Measurements from ENCODE around the gene PDPK1.
"Not testable (repeated sequence)": the region's sequence is repeated elsewhere in the genome, so short reads cannot be mapped to it uniquely, and the experiment has no call there.

Gene PDPK1

DNA sequence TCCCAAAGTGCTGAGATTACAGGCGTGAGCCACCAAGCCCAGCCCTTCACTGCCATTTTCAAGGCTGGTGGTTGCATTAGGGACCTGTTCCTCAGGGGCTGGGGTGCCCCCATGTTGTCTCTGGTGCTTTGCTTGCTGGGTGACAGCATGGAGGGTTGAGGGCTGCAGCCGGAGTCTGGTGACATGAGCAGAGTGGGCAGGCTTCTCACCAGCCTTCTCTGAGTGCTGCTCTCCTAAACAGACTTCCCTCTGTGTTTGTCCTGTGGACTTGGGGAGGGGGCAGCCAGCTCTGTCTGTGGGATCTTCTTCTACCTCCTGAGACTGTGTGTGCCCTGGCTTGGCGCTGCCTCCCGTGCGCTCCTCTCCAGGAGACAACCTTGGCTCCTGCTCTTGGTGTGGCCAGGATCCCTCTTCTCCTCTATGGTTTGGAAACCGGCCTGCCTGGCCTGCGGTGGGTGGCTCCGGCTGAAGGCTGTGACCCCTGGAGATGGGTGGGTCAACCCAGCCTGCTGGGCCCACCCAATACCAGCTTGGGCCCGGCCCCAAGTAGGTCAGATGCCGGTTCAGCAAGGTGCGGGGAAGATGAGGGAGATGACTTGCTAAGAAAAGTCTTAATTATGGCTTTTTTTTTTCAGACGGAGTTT lies 72.1 kb downstream of the PDPK1 start:
- no peak overlapping the region for H2AFZ ChIP-seq (ENCODE audit: low read depth)
- TF ChIP-seq, protein P1, sequence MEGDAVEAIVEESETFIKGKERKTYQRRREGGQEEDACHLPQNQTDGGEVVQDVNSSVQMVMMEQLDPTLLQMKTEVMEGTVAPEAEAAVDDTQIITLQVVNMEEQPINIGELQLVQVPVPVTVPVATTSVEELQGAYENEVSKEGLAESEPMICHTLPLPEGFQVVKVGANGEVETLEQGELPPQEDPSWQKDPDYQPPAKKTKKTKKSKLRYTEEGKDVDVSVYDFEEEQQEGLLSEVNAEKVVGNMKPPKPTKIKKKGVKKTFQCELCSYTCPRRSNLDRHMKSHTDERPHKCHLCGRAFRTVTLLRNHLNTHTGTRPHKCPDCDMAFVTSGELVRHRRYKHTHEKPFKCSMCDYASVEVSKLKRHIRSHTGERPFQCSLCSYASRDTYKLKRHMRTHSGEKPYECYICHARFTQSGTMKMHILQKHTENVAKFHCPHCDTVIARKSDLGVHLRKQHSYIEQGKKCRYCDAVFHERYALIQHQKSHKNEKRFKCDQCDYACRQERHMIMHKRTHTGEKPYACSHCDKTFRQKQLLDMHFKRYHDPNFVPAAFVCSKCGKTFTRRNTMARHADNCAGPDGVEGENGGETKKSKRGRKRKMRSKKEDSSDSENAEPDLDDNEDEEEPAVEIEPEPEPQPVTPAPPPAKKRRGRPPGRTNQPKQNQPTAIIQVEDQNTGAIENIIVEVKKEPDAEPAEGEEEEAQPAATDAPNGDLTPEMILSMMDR (conservative IDR thresholded peaks at IDR 0.05; ENCODE audit: low read depth, low read length) = no peak
- H3K9ac ChIP-seq = no peak overlapping the region
- H3K4me1 ChIP-seq (ENCODE audit: low read depth, poor library complexity, severe bottlenecking) = peaks cover 3% of the 10 kb centered on the region
- H3K27me3 ChIP-seq (ENCODE audit: insufficient read depth, low read depth) = no peaks in the 10 kb centered on the region
- no peak overlapping the region for H3K4me3 ChIP-seq (IDR thresholded peaks at IDR 0.05; ENCODE audit: insufficient read depth, low read depth, low read length)
- peaks cover 16% of the 10 kb centered on the region for H3K79me2 ChIP-seq (ENCODE audit: insufficient read depth, low read depth)
- no peaks in the 10 kb centered on the region; the same call in 1 of the 2 replicates for H3K36me3 ChIP-seq (ENCODE audit: insufficient read depth)
- no peaks in the 10 kb centered on the region for H4K20me1 ChIP-seq (ENCODE audit: insufficient read depth)
- H3K27ac ChIP-seq = no peak overlapping the region
- H3K4me2 ChIP-seq = no peak overlapping the region

DNA sequence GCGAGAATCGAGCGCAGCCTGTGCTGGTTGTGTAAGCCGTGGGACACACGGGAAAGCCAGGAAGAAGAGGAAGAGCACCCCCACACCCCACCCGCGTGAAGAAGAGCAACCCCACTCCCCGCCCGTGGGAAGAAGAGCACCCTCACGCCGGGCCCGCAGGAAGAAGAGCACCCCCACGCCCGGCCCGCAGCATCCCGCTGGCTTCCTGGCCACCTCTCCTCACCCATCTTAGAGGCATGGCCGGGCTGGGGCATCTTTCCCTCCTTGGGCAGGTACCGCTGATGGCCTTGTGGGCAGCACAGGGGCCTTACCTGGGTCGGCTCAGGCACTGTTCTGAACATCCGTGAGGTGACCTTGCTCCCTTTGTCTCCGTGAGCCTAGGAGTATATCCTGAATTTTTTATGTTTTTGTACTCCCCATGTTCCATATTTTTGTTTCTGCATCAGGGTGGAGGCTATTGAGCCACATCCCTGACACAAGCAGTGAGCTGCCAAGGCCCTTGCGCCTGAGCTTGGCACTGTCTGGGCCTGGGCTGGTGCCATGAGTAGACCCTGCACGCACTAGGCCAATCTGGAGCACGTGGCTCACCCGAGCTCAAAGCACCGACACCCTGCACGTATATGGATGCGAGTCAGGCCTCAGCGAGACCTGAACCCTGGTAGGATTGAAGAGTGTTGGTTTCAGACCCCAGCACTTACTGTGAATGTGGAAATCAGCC lies 73.1 kb downstream of the PDPK1 start:
- Histone ChIP-seq H3K4me2 (no peak overlapping the region), H3K27ac (no peak overlapping the region), H3K4me3 (IDR thresholded peaks at IDR 0.05; ENCODE audit: insufficient read depth, low read depth, low read length) (no peak overlapping the region), H3K4me1 (ENCODE audit: low read depth, poor library complexity, severe bottlenecking) (no peaks in the 10 kb centered on the region), H3K9ac (no peak overlapping the region), H3K36me3 (ENCODE audit: insufficient read depth) (no peaks in the 10 kb centered on the region; the same call in 1 of the 2 replicates), H4K20me1 (ENCODE audit: insufficient read depth) (no peaks in the 10 kb centered on the region), H3K27me3 (ENCODE audit: insufficient read depth, low read depth) (no peaks in the 10 kb centered on the region), H3K79me2 (ENCODE audit: insufficient read depth, low read depth) (peaks cover 9% of the 10 kb centered on the region; the same call in 1 of the 2 replicates), H2AFZ (ENCODE audit: low read depth) (no peak overlapping the region)
- TF ChIP-seq, protein P1 (conservative IDR thresholded peaks at IDR 0.05; ENCODE audit: low read depth, low read length) = no peak

DNA sequence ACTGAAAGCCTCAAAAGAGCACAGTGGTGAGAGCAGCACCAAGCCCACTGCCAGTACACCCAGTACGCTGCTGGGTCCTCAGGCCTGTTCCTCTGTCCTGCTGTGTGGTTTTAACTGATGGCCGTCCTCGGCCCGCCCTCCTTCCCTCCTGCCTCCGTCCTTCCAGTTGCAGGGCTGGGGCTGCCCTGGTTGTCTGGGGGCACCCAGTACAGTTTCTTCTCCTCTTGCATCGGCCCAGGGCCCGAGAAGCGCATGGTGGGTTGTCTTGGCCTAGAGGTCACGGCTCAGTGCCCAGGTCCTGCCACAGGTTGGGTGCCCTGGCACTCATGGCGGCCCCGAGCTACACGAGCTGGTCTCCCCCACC lies 73.7 kb downstream of the PDPK1 start:
- Histone ChIP-seq H3K79me2 (ENCODE audit: insufficient read depth, low read depth) (peaks cover 9% of the 10 kb centered on the region; the same call in 1 of the 2 replicates), H4K20me1 (ENCODE audit: insufficient read depth) (no peaks in the 10 kb centered on the region), H3K27ac (no peak overlapping the region), H3K9ac (no peak overlapping the region), H3K4me3 (IDR thresholded peaks at IDR 0.05; ENCODE audit: insufficient read depth, low read depth, low read length) (no peak overlapping the region), H3K4me2 (no peak overlapping the region), H3K27me3 (ENCODE audit: insufficient read depth, low read depth) (no peaks in the 10 kb centered on the region), H3K4me1 (ENCODE audit: low read depth, poor library complexity, severe bottlenecking) (no peaks in the 10 kb centered on the region), H2AFZ (ENCODE audit: low read depth) (no peak overlapping the region), H3K36me3 (ENCODE audit: insufficient read depth) (no peaks in the 10 kb centered on the region; the same call in 1 of the 2 replicates)
- TF ChIP-seq, protein P1 (conservative IDR thresholded peaks at IDR 0.05; ENCODE audit: low read depth, low read length) = no peak

DNA sequence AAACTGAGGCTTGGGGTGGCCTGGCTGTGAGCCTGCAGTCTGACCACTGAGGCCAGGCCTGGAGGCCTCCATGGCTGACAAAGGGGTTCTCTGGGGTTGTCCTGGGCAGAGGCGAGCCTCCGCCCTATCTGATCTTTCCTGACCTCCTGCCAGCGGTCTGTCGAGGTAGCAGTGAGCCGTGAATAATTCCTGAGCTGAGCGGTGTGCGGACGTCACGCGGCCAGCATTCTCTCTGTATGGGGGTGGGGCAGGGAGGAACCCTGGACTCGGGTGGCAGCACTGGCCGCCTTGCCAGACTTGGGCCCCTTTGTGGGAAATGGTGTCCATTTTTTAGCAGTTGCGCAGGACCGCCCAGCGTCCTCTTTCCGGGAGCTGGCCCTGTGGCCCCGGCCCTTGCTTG lies 74.1 kb downstream of the PDPK1 start:
- H3K9ac ChIP-seq; H3K36me3 ChIP-seq (ENCODE audit: insufficient read depth); H4K20me1 ChIP-seq (ENCODE audit: insufficient read depth); H2AFZ ChIP-seq (ENCODE audit: low read depth); H3K4me2 ChIP-seq; H3K79me2 ChIP-seq (ENCODE audit: insufficient read depth, low read depth); H3K27me3 ChIP-seq (ENCODE audit: insufficient read depth, low read depth); H3K27ac ChIP-seq; H3K4me1 ChIP-seq (ENCODE audit: low read depth, poor library complexity, severe bottlenecking); H3K4me3 ChIP-seq (IDR thresholded peaks at IDR 0.05; ENCODE audit: insufficient read depth, low read depth, low read length): not testable (repeated sequence)

DNA sequence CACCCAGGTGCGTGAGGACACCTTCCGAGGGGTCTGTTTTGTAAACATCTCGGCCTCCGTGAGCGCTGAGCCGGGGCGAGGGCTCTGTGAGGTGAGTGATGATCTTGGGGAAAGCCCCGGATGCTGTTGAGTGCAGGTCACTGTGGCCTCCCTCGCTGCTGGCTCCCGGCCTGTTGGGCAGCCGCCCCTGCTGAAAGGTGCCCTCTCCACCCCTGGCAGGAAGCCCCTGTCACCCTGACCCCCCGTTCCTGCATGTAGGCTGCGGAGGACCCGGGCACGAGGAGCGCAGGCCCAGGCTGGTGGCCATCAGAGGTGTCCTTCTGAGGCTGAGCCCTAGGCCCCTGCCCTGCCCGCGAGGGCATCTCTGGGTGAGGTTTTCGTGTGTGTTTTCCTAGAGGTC lies 75.4 kb downstream of the PDPK1 start:
- not testable (repeated sequence) for H4K20me1 ChIP-seq (ENCODE audit: insufficient read depth); H2AFZ ChIP-seq (ENCODE audit: low read depth); H3K27ac ChIP-seq; H3K79me2 ChIP-seq (ENCODE audit: insufficient read depth, low read depth); H3K4me2 ChIP-seq; H3K36me3 ChIP-seq (ENCODE audit: insufficient read depth); H3K4me1 ChIP-seq (ENCODE audit: low read depth, poor library complexity, severe bottlenecking); H3K4me3 ChIP-seq (IDR thresholded peaks at IDR 0.05; ENCODE audit: insufficient read depth, low read depth, low read length); H3K9ac ChIP-seq; H3K27me3 ChIP-seq (ENCODE audit: insufficient read depth, low read depth)
